Measurements from ENCODE around the gene KCTD1.

KCTD1 gene

DNA sequence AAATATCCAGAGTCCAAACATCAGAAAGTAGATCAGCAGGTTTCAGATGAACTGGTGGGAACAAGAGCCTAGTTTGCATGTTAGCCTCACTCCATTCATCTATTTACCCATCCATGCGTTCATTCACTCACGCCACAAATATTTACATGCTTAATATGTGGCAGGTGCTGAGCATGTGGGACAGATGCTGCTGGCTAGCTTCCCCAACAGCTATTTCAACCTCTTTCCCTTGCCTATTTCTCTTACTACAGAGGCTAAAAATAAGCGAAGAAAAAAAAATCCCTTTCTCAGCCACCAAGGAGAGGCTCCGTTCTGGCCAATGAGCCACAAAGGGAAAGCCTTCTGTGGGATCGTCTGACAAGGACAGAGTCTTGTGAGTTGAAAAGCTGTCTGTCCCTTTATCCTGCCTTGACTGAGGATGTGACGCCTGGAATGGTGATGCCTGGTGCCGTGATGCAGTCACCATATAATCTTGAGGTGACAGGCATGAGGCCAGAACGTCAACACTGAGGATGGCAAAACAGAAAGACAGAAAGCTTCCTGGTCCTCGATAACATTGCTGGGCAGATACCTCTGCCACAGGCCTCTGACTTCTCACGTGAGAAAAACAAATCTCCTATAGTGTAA, 78.2 kb downstream of the KCTD1 start:
- no peaks in the 10 kb centered on the region for H3K27me3 ChIP-seq (ENCODE audit: control insufficient read depth, insufficient read depth, low read length)
- H3K4me3 ChIP-seq (ENCODE audit: low read length), result no peak overlapping the region
- DNase-seq (ENCODE audit: low read depth, low spot score), result no peak
- no peak overlapping the region for H3K27ac ChIP-seq (ENCODE audit: low read length)
- no peaks in the 10 kb centered on the region for H3K9me3 ChIP-seq (ENCODE audit: control insufficient read depth, insufficient read depth, low read length)
- H3K4me1 ChIP-seq (ENCODE audit: control insufficient read depth, insufficient read depth, low read length), result 0 out of 2 replicates have a peak, but pooled peaks cover 1% of the 10 kb centered on the region
- no peaks in the 10 kb centered on the region for H3K36me3 ChIP-seq (ENCODE audit: control insufficient read depth, insufficient read depth, low read length)
- WGBS (ENCODE audit: insufficient coverage, insufficient read length), result no CpG with 5 or more reads among the region's 10 CpGs

DNA sequence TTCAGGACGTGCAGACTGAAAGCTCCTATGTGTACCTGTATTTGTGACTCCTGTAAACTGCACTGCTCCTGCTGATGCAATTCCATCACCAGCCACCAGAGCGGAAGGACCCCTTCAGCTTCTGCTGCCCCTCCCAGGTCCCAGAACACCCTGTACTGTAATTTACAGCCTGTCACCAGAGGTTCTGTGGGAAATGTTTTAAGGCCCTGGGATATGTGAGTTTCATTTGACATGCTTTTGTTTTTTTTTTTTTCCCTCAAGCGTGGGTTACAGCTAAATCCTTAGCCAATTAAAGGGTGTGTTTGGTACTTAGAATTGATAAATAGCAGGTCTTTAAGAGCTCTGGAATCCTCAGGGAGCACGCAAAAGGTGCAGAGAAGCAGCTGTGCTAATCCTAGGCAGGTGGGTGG, 79.4 kb downstream of the KCTD1 start:
- no peaks in the 10 kb centered on the region for H3K9me3 ChIP-seq (ENCODE audit: control insufficient read depth, insufficient read depth, low read length)
- DNase-seq (ENCODE audit: low read depth, low spot score), result peak; percentile 67
- H3K4me3 ChIP-seq (ENCODE audit: low read length), result no peak overlapping the region
- H3K27ac ChIP-seq (ENCODE audit: low read length), result no peak overlapping the region
- H3K36me3 ChIP-seq (ENCODE audit: control insufficient read depth, insufficient read depth, low read length), result no peaks in the 10 kb centered on the region
- WGBS (ENCODE audit: insufficient coverage, insufficient read length), result no CpG with 5 or more reads among the region's 4 CpGs
- H3K4me1 ChIP-seq (ENCODE audit: control insufficient read depth, insufficient read depth, low read length), result 0 out of 2 replicates have a peak, but pooled peaks cover 1% of the 10 kb centered on the region
- no peaks in the 10 kb centered on the region for H3K27me3 ChIP-seq (ENCODE audit: control insufficient read depth, insufficient read depth, low read length)

- no peaks in the 10 kb centered on the region for H3K27me3 ChIP-seq (ENCODE audit: control insufficient read depth, insufficient read depth, low read length)
- H3K27ac ChIP-seq (ENCODE audit: low read length), result no peak overlapping the region
- H3K4me1 ChIP-seq (ENCODE audit: control insufficient read depth, insufficient read depth, low read length), result 0 out of 2 replicates have a peak, but pooled peaks cover 1% of the 10 kb centered on the region
- H3K4me3 ChIP-seq (ENCODE audit: low read length), result no peak overlapping the region
- no peaks in the 10 kb centered on the region for H3K9me3 ChIP-seq (ENCODE audit: control insufficient read depth, insufficient read depth, low read length)
- DNase-seq (ENCODE audit: low read depth, low spot score), result no peak
- no peaks in the 10 kb centered on the region for H3K36me3 ChIP-seq (ENCODE audit: control insufficient read depth, insufficient read depth, low read length)
- no CpG with 5 or more reads among the region's 10 CpGs for WGBS (ENCODE audit: insufficient coverage, insufficient read length)
These were observed 82.3 kb downstream of the KCTD1 start for GRCh38 chr18:26466026-26466425.

DNA sequence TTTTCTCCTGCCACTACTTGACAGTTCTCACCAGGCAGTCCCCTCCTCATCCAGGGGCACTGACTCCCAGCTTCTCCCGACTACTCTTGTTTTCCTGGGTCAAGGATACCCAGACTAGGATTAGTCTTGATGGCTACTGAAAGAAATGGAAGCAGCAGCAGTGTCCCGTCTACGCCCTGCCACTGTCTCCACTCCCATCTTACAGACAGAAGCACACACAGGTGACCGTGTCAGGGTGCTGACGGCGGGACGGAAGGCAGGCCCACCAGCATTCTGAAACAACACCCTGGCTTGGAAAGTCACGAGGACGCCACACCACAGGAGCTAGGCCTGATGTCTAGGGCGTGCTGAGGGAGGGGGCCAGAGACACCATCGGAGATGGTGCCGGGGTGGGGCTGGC, 82.9 kb downstream of the KCTD1 start:
- no CpG with 5 or more reads among the region's 12 CpGs for WGBS (ENCODE audit: insufficient coverage, insufficient read length)
- Histone ChIP-seq H3K27me3 (ENCODE audit: control insufficient read depth, insufficient read depth, low read length) (no peaks in the 10 kb centered on the region), H3K27ac (ENCODE audit: low read length) (no peak overlapping the region), H3K4me3 (ENCODE audit: low read length) (no peak overlapping the region), H3K36me3 (ENCODE audit: control insufficient read depth, insufficient read depth, low read length) (no peaks in the 10 kb centered on the region), H3K9me3 (ENCODE audit: control insufficient read depth, insufficient read depth, low read length) (no peaks in the 10 kb centered on the region), H3K4me1 (ENCODE audit: control insufficient read depth, insufficient read depth, low read length) (0 out of 2 replicates have a peak, but pooled peaks cover 1% of the 10 kb centered on the region)
- DNase-seq (ENCODE audit: low read depth, low spot score), result no peak

GRCh38 chr18:26464128-26465011, 84.0 kb downstream of the KCTD1 start:
- H3K27me3 ChIP-seq (ENCODE audit: control insufficient read depth, insufficient read depth, low read length), result no peaks in the 10 kb centered on the region
- no peaks in the 10 kb centered on the region for H3K9me3 ChIP-seq (ENCODE audit: control insufficient read depth, insufficient read depth, low read length)
- H3K4me3 ChIP-seq (ENCODE audit: low read length), result no peak overlapping the region
- no peaks in the 10 kb centered on the region for H3K4me1 ChIP-seq (ENCODE audit: control insufficient read depth, insufficient read depth, low read length)
- DNase-seq (ENCODE audit: low read depth, low spot score), result no peak
- no peaks in the 10 kb centered on the region for H3K36me3 ChIP-seq (ENCODE audit: control insufficient read depth, insufficient read depth, low read length)
- WGBS (ENCODE audit: insufficient coverage, insufficient read length), result no CpG with 5 or more reads among the region's 11 CpGs
- H3K27ac ChIP-seq (ENCODE audit: low read length), result no peak overlapping the region

- Histone ChIP-seq H3K27me3 (ENCODE audit: control insufficient read depth, insufficient read depth, low read length) (no peaks in the 10 kb centered on the region), H3K27ac (ENCODE audit: low read length) (no peak overlapping the region), H3K36me3 (ENCODE audit: control insufficient read depth, insufficient read depth, low read length) (no peaks in the 10 kb centered on the region), H3K4me1 (ENCODE audit: control insufficient read depth, insufficient read depth, low read length) (0 out of 2 replicates have a peak, but pooled peaks cover under 1% of the 10 kb centered on the region), H3K9me3 (ENCODE audit: control insufficient read depth, insufficient read depth, low read length) (no peaks in the 10 kb centered on the region), H3K4me3 (ENCODE audit: low read length) (no peak overlapping the region)
- WGBS (ENCODE audit: insufficient coverage, insufficient read length), result no CpG with 5 or more reads among the region's 4 CpGs
- DNase-seq (ENCODE audit: low read depth, low spot score), result no peak
These were observed 86.0 kb downstream of the KCTD1 start for GRCh38 chr18:26462355-26462754.

DNA sequence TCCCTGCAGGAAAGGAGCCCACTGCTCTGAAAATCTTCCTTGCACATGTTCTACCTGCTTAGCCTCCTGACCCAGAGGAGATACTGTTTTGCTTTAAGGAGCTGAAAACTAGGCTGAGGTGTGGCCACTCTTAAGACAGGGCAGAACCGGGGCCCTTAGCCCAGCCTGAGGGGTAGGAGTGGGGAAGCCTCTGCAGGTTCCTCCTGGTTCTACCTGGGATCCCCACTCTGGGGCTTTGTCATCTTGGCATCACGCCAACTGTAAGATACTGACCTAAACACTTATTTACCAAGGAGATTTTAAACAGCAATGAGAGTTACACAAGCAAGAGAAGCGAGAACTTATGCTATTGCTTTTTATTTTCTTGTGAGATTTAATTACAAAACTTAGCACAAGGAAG, 86.9 kb downstream of the KCTD1 start:
- DNase-seq (ENCODE audit: low read depth, low spot score), result no peak
- no peaks in the 10 kb centered on the region for H3K27me3 ChIP-seq (ENCODE audit: control insufficient read depth, insufficient read depth, low read length)
- no CpG with 5 or more reads among the region's 3 CpGs for WGBS (ENCODE audit: insufficient coverage, insufficient read length)
- H3K27ac ChIP-seq (ENCODE audit: low read length), result no peak overlapping the region
- no peaks in the 10 kb centered on the region for H3K36me3 ChIP-seq (ENCODE audit: control insufficient read depth, insufficient read depth, low read length)
- H3K9me3 ChIP-seq (ENCODE audit: control insufficient read depth, insufficient read depth, low read length), result no peaks in the 10 kb centered on the region
- 0 out of 2 replicates have a peak, but pooled peaks cover 2% of the 10 kb centered on the region for H3K4me1 ChIP-seq (ENCODE audit: control insufficient read depth, insufficient read depth, low read length)
- H3K4me3 ChIP-seq (ENCODE audit: low read length), result no peak overlapping the region

DNA sequence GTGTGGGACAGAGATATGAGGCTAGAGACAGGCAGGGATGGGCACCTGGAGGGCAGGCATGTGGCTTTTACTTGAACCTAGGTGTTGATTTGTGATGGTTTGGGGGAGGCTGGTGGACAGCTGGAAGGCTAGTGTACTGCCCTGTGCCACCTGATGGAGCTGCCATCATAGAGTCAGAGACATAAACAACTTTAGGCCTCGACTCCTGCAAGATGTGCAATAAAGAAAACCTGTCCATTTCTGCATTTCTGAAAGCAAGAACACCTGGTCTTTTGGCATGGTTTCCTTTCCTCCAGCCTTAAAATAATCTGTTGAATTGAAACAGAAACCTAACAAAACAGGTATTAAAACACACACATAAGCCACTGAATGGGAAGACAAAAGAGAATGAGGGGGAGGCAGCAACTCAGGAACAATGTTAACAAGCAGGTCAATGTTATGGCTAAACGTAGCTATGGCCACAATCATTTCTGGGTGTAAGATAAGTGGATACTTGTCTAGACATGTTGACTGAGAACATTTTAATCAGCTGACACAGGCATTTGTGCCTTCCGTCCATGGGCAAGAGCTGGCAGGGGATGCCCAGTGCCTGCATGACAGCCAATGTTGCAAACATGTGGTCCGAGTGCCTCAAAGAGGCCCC, 87.8 kb downstream of the KCTD1 start:
- H3K36me3 ChIP-seq (ENCODE audit: control insufficient read depth, insufficient read depth, low read length), result no peaks in the 10 kb centered on the region
- H3K9me3 ChIP-seq (ENCODE audit: control insufficient read depth, insufficient read depth, low read length), result no peaks in the 10 kb centered on the region
- H3K27me3 ChIP-seq (ENCODE audit: control insufficient read depth, insufficient read depth, low read length), result no peaks in the 10 kb centered on the region
- no peak overlapping the region for H3K4me3 ChIP-seq (ENCODE audit: low read length)
- DNase-seq (ENCODE audit: low read depth, low spot score), result no peak
- no peak overlapping the region for H3K27ac ChIP-seq (ENCODE audit: low read length)
- 0 out of 2 replicates have a peak, but pooled peaks cover 2% of the 10 kb centered on the region for H3K4me1 ChIP-seq (ENCODE audit: control insufficient read depth, insufficient read depth, low read length)
- WGBS (ENCODE audit: insufficient coverage, insufficient read length), result no CpG with 5 or more reads among the region's 4 CpGs

DNA sequence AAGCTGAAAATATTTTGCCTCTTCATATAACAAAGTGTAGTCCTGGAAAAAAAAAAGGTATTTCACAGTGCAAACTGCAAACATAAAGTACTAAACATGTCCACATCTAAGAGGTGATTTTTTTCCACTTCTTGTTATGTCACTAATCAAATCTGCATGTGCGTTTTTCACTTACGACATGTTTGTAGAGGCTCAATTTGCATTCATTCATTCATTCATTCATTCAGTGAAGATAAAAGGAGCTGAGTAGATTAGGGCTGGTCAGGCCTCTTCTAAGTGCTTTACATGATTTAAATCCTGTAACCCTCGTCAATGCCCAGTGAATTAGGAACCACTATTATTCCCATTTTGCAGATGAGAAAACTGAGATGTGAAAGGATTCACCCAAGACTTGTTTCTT, 88.5 kb downstream of the KCTD1 start:
- Histone ChIP-seq H3K4me3 (ENCODE audit: low read length) (no peak overlapping the region), H3K4me1 (ENCODE audit: control insufficient read depth, insufficient read depth, low read length) (0 out of 2 replicates have a peak, but pooled peaks cover 2% of the 10 kb centered on the region), H3K9me3 (ENCODE audit: control insufficient read depth, insufficient read depth, low read length) (no peaks in the 10 kb centered on the region), H3K27me3 (ENCODE audit: control insufficient read depth, insufficient read depth, low read length) (no peaks in the 10 kb centered on the region), H3K27ac (ENCODE audit: low read length) (no peak overlapping the region), H3K36me3 (ENCODE audit: control insufficient read depth, insufficient read depth, low read length) (no peaks in the 10 kb centered on the region)
- DNase-seq (ENCODE audit: low read depth, low spot score), result no peak
- no CpG with 5 or more reads among the region's 3 CpGs for WGBS (ENCODE audit: insufficient coverage, insufficient read length)

DNA sequence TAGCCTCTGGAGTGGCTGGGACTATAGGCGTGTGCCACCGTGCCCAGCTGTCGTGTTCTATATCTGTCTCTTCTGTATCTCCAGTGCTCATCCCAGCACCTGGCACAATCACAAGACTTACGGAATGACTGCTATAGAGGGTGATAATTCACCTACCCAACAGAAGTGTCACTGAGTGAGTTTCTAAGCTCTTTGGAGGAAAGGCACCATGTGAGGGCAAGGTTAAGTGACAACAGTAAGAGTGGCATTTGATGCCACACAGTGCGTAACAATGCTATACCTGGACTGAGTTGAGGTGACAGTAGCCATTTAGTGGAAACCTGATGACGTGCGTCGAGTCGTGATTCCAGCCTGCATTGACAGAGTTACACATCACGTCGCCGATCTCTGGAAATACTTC, 89.0 kb downstream of the KCTD1 start:
- no peaks in the 10 kb centered on the region for H3K36me3 ChIP-seq (ENCODE audit: control insufficient read depth, insufficient read depth, low read length)
- no peaks in the 10 kb centered on the region for H3K9me3 ChIP-seq (ENCODE audit: control insufficient read depth, insufficient read depth, low read length)
- no peak overlapping the region for H3K4me3 ChIP-seq (ENCODE audit: low read length)
- no CpG with 5 or more reads among the region's 12 CpGs for WGBS (ENCODE audit: insufficient coverage, insufficient read length)
- DNase-seq (ENCODE audit: low read depth, low spot score), result no peak
- H3K27me3 ChIP-seq (ENCODE audit: control insufficient read depth, insufficient read depth, low read length), result no peaks in the 10 kb centered on the region
- H3K27ac ChIP-seq (ENCODE audit: low read length), result no peak overlapping the region
- H3K4me1 ChIP-seq (ENCODE audit: control insufficient read depth, insufficient read depth, low read length), result 0 out of 2 replicates have a peak, but pooled peaks cover 2% of the 10 kb centered on the region
